ENCODE measurements around the gene BRINP1.

The BRINP1 gene

DNA sequence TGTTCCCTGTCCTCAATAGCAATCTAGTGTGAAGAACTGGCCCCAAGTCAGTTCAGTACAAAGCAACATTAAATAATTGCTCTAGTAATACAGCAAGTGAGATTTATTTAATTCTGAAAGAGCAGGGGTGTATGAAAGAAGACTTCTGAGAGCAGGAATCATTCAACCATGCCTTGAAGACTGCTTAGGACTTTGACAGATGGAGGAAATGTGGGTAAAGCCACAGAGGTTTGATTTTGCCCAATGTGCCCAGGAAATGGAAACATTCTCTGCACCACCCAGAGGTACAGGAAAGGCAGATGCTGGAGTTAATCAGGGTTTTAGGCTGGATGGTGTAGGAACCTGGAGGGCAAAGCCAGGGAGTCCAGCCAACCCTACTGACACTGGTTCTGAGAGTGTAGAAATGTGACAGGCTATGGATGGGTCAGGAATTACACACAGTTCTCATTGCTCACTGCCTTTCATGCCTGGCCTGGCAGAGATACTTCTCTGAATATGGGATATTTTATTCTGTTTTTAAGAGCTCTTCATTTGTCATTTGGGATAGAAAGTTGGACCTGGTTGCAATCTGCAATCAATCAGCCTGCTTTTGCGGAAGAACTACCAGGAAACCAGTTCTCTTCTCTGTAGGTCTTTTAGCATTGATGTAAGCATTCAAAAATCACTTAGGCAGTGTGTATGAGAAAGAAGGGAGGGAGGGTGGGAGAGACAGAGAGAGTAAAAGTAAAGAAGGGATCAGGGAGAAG, 88.3 kb downstream of the BRINP1 start:
- no peak for DNase-seq

DNA sequence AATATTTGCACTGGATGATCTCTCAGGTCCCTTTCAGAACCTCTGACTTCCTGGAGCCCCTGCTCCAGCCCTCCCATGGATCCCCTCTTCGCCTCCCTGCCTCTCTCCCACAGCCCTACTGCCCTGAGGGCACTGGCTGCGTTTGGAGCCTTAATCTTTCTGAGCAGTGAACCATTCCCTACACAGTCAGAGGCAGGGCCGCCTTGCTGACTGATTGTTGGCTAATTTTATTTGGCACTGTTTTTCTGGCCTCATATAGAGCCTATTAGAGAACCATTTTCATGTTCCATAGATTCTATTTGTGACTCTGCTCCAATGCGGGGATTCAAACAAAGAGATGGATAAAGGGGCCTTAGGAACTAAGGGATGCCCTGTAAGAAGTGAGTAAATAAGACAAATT, 91.1 kb downstream of the BRINP1 start:
- DNase-seq: no peak

DNA sequence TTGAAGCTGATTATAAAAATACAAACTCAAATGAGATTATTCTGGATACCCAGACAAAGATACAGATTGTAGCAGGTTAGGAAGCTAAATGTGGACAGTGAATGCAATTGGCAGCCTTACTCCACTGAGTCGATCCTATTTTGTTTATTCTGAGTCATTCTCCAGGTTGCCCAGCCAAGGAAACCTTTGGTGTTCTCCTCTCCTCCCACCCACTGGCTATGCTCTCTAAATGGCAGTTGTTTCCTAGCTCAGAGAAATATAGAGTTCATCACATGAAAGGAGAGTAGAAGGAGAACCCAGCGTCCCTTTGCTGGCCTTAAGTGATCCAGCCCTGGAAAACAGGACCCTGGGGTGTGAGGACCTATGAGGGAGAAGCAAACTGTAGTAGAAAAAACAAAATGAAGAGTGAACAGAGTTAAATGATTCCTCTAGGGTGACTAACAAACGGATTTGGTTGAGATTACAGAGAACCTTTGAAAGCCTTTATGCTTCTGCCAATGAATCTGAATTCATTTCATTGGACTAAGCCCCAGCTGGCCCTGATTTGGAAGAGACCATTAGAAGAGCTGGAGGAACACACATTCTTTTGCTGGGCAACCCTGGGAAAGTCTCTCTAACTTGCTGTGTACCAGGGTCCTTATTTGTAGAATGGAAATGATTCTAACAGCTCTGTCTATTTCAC, 95.1 kb downstream of the BRINP1 start:
- no peak for DNase-seq

DNA sequence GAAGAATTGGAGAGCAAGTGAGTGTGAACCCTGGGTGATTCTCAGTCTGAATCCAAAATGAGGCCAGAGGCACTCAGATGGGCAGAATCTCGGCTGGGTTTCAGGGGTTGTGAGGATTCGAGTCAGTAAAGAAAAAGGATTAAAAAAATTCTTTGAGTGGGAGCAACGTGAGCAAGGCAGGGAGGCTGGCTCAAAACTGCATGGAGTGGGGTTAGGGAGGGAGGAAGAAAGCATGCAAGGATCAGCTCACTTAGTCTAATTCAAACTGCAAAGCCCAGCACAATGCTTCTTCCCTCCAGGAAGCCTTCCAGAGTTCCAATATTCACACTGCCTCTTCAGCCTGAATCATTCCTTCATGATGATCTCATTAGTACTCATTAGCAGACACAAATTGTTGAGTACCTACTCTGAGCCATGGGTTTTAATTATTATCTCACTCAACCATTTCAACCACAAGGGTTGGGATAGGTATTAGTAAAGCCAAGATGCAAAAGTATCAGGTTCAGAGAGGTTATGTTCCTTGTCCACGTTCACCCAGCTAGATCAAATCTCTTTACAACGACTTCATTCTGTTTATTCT, 95.8 kb downstream of the BRINP1 start:
- no peak for DNase-seq

DNA sequence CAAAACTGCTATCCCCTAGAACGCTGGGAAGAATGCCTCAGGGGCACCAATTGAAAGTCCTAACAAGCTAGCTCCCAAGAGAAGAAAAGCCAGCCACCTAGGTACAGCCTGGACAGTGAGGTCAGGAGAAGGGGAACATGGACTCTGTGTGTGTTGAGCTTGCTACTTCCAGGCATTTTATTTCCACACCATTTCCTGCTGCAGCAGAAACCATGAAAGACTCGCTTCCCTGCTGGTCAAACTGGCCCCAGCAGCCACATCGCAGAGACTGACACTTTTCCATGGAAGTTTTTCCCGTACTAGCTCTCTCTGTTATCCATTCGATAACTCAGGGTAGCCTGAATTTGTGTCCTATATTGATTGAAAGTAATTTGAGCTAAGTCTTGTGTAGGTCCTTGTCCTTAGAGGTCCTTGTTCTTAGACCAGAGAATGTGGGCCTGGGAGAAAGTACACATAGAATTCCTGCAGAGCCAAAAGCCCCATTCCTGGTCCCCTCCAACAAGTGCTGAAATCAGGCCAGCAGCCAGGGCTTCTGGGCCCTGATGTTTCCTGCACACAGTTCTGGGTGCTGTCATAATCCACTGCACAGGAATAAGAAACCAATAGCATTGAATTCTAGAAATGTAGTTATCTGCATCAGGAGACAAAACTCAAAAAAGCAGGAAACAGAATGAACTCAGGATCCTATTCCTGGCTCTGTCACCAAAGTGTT, 96.6 kb downstream of the BRINP1 start:
- DNase-seq: no peak

DNA sequence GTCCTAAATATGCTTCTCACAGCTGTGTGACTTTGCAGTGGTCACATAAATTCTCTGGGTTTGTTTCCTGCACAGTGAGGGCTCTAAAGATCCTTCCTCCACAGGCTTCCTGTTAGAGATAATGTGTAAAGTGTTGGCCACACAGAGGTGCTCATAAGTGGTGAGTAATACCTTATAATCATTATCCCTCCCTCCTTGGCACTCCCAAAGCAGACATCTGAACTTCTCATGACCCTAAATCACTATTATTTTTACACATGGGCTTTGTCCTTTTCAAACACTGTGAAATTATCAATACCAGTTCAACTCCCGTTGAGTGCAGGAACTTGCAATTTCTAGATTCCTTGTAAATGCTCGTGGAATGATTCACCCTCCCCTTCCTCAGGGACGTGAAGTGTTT, 100.2 kb downstream of the BRINP1 start:
- DNase-seq: no peak

DNA sequence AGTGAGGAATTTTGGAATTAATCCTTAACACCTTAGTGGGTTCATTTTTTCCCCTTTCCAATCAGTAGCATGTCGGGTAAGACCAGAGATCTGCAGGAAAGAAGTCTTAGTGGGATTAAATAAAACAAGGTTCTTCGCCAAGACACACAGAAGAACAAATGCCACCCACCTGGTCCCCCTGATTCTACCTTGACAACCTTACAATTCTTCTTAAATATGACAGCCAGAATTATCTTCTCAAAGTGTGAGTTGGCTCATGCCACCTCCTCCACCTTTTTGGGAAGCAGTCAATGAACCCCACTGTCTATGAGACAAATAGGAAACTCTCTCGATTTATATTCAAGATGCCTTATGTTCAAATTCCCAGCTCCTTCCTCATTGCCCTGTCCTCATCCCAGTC, 105.1 kb downstream of the BRINP1 start:
- DNase-seq: no peak

DNA sequence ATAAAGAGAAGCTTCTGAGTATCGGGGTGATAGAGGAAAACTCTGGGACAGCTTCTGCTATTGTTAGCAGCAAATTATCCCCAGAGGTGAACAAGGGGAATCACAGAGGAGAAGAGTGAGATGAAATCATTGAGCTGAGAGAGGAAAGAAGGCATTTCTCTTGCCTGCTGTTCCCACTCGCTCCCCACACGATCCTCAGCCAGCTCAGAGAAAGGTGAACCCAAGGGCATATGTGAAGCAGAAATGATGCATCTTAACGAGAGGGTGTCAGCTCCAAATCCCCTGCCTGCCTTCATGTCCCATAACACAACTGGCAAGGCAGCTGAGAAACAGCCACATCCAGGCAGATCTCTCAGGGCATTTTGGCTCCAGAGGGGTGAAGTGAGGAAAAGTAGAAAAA, 111.6 kb downstream of the BRINP1 start:
- no peak for DNase-seq

DNA sequence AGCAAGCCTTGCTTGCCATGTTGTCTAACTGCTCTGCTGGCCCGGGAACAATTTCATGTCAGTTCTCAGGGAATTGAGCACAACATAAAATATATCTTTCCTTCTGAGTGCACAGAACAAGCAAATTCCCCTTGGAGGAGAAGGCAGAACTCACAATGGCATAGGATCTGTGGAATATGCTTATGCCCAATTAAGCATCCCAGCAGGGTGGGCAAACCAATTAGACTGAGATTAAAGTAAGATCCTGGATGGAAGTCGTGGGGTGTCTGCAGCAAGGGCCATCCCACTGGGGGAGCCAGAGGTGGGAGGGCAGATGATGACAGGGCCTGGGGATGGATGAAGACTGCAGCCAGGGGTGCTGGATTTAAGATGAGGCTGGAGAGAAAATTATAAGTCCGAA, 114.1 kb downstream of the BRINP1 start:
- DNase-seq: no peak

DNA sequence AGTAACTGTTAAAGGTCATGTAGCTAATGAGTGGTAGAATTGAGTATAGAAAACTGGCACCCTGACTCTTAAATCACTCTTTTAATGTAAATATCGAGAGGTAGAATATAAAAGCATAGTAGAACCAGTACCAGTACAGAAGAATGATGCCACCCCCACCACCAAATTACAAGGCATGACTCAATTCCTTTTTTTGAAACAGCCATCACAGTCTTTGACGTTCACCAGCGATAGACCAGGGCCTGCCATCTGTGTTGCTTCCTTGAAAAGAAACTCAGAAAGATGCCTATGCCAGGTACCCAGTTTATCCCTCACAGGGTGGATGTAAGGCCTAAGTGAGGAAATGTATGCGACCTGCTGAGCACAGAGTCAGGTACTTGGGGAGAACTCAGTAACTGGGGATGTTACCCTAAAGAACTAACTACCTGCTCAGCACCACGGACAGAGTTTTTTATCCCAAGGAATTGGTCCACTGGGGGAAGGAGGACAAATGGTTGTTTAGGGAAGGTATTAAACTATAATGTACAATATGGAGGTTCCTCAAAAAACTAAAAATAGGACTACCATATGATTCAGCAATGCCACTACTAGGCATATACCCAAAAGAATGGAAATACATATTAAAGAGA, 116.5 kb downstream of the BRINP1 start:
- DNase-seq: no peak

DNA sequence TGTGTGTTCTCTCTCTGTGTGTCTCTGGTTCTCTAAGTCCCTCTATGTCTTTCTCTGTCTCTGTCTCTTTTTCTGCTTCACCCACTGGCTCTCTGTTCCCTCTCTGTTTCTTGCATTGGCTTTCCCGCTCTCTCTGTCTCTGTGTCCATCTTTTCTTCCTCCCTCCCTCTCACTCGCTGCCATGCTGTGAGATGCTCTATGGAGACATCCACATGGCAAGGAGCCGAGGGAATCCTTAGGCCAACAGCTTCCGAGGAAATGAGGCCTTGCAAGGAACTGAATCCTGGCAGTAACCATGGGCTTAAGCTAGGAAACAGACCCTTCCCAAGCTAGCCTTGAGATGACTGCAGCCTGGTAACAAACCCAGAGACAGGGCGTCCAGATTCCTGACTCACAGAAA, 117.3 kb downstream of the BRINP1 start:
- no peak for DNase-seq

DNA sequence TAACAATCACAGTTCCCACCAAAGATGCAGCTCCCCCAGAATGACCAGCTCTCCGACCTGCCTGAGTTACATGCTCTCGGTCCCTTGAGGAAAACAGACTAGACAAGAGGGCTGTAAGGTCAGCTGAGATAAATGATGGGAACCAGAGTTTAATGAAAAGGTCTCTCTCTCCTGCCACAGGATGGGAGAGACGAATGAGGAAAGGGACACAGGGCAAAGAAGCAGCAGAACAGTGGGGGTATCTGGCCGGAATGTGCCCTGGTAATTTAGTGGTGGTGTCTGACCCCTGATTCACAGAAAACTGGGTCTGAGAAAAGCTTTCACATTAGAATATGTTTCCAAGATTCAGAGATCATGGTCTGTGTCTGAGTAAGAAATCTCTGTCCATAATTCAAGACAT, 118.5 kb downstream of the BRINP1 start:
- DNase-seq: no peak

DNA sequence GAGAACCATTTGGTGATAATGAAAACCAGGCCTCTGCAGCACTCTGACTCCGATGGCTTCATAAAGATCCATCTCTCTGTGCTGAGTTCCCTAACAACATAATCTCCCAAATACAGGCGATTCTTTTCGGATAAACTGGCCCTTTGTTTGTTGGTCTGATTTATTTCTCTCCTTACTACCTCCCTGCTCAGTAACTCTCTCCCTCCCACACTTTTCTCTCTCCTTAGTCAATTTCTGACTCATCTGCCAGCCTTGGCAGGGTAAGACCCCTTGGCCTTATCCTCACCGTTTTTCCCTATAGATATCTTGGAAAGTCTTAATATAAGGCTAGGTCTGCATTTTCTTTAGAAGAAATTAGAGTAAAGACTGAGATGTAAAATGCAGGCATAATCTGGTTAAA, 128.7 kb downstream of the BRINP1 start:
- no peak for DNase-seq

DNA sequence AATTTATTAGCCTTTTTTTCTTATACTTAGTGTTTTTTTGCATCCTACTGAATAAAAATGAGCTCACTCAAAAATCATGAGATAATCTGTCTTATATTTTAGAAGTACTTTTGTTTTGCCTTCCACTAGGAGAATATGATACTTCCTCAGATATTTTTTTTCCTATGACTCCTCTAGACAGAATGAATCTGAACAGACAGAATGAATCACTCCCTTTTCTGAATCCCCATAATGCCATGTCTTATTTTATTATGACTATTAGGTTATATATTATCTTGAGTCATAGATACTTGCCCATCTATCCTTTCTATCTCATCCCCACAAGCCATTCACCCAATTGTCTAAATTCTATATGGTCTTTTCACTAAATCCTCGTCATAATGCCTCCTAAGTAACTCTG, 134.6 kb downstream of the BRINP1 start:
- DNase-seq: no peak

DNA sequence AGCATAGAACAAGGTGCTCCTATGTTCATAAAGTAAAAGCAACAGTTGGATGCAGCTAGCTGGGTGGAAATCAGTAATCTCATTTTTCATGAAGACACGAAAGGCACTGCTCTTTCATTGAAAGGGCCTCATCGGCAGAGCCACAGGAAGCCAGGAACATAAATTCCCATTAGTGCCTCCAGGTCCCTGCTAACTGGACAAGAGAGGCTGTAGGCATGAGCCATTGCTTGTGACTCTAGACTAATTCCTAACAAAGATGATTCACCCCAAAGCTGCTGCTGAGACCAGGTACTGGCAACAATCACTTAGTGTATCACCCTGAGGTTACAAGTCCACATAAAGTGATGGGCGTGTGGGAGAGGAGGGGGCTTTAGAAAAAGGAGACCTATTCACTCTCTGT, 141.8 kb downstream of the BRINP1 start:
- DNase-seq: no peak

DNA sequence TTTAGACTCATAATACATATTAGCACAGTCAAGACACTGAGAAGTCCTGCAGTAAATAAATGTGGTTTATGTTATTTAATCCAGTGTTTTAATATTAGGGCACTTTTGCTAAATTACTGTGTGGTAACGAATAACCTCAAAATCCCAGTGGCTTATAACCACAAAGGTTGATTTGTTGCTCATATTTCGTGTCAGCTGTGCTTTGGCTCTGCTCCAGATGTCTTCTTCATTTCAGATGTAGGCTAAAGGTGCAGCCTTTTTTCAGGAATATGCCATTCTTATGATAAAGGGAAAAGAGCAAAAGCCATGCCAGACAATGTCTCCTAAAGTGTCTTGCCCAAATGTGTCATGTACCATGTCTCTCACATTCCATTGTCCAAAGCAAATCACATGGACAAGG, 144.8 kb downstream of the BRINP1 start:
- DNase-seq: no peak

DNA sequence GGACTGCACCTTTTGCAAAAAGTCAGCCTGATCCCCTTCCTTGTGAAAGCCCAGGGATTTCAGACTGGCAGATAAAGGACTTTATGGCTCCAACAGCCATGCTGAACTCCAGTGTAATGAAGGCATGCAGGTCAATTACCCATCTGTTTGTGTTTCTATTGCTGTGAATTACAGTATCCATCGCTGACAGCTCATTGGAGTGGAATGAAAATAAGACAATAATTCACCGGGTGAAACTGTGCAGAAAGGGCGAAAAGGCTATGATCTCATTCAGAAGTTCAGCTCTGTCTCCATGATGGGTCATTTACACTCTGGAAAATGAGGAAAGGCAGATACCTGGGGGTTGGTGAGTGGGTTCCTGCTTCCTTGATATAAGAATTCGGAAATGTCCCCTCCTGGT, 148.0 kb downstream of the BRINP1 start:
- no peak for DNase-seq

DNA sequence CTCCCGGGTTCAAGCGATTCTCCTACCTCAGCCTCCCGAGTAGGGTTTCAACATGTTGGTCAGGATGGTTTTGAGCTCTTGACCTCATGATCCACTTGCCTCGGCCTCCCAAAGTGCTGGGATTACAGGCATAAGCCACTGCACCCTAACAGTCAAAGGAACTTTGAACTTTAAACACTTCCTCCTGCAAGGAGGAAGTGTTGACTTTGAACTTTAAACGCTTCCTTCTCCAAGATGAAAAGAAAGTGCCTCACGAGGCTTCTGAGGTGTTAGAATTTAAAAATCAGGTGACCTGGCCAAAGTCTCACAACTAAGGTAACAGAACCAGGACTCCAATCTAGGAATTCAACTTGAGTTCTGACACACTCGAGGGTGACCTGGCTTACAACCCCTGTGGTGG, 150.9 kb downstream of the BRINP1 start:
- DNase-seq: no peak

DNA sequence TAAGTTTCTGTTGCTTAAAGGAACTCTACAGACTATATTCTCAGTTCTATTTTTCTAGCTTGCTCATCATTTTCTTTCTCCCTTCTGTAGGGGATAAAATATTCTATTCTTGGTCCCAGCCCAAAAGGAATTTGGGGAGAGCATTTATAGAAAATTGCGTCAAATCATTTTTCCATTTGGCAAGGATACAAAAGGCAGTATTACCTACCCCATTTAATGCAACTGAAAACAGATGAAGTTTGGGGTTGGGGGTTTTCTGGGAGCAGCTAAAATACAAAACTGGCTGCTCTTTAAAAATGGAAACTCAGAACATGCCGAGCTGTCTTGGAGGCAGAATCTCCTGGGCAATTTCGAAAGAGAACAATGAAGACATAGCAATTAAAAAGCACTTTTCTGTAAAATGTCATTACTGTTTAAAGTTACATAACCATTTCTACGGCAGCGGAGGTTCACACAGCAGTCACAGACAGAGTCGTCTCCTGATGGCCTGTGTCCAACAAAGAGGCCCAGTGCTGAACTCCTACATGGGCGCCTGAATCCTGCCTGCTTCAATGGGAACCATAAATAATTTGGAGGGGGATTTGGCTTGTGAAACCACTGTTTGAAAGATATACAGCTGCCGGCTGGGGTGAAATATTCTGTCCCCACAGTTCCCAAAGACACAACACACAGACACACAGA, 152.4 kb downstream of the BRINP1 start:
- no peak for DNase-seq

DNA sequence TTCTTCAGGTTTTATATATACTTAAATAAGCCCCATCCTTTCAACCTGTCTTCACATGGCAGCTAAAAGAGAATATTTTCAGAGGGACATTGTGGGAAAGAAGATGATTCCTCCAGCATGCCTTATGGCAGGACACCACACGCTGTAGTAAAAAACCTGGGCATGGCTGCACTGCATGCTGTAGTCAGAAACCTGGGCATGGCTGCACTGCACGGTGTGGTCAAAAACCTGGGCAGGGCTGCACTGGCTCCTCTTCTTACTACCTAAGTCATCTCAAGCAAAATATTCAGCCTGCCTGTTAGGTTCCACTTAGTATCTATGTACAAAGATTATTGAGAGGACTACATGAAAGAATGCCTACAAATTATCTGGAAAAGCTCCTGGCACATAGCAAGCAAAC, 153.6 kb downstream of the BRINP1 start:
- no peak for DNase-seq

DNA sequence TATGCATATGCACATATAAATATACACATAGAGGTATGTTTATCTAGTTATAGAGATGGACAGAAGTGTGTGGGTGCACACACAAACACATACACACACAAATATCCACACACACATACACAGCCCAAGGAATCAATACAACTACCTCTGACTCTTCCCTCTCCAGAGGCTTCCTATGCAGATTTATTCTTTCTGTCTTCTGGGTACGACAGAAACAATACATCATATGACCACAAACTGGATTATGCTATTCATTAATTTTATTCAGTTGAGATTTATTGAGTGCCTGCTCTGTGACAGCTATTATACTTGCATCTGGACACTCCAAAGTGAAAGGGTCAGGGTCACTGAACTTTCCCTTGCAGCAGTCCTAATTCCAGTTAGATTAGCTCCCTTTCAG, 155.8 kb downstream of the BRINP1 start:
- DNase-seq: no peak

DNA sequence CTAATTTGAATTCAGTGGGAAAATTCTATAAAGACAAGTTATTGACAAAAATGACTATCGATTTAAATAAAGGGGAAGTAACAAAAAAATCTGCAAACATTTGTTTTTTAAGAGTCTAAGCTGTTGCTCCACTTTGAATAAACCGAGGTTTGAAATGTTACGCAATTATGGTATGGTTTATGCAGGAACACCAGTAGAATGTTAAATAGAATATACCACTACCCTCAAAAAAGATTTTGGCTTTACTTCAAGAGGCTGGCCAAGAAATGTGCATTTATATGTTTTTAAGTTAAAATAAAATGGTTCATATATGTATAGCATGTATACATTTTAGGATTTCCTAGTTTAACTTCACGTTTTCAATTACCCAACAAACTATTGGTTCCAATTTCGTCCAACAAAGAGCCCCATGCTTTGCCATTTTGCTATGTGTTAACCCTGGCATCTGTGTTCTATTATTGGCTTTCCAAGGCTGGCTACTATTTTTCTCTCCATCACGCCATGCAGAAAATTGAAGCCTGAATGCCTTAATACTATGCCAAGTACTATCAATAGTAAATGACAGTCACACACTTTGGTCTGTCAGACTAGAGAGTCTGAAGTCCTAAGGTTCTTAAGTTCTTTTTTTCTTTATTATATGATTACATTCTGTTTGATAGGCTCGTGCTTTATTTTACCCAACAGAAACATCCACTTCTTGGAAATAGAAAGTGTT, 171.2 kb downstream of the BRINP1 start:
- DNase-seq: no peak

Data from SHP77 treated with DMSO at 0.1 percent for 48 hours (cell line).